ENCODE results near the gene BPI.
"Not testable (repeated sequence)": the region's sequence is repeated elsewhere in the genome, so short reads cannot be mapped to it uniquely, and the experiment has no call there.

BPI gene

DNA sequence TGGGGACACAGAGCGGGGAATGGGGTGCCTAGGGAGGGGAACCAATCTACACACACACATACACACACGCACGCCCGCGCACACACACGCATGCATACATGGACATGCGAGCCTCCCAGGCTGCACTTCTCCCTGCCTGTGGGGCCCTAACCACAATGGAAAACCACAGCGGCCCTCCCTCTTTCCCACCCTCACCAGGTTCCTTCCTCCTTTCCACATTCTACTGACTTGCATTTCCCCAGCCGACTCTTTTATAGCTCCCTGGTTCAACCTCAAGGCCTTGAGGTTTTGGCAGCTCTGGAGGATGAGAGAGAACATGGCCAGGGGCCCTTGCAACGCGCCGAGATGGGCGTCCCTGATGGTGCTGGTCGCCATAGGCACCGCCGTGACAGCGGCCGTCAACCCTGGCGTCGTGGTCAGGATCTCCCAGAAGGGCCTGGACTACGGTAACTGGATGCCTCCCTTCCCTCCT lies at the start of gene BPI:
Gene BPI (plus strand): TSS at position 249 of the 472 bp plus-strand sequence. CDS start 68 bp downstream, at position 317.
- no peak for DNase-seq

DNA sequence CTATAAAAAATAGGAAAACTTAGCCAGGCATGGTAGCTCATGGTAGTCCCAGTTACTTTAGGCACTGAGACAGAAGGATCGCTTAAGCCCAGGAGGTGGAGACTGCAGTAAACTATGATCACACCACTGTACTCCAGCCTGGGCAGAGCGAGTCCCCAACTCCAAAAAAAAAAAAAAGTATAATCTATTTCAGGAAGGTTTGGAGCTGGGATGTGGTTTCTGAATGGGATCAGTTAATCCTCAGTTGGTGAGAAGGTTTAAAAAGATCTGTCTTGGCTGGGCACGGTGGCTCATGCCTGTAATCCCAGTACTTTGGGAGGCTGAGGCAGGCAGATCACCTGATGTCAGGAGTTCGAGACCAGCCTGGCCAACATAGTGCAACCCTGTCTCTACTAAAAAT lies 49.3 kb upstream of the BPI start:
- not testable (repeated sequence) for DNase-seq

GRCh38 chr20:38255393-38255792 lies 48.6 kb upstream of the BPI start:
- DNase-seq = no peak

GRCh38 chr20:38256021-38256420 lies 47.9 kb upstream of the BPI start:
- DNase-seq = no peak

GRCh38 chr20:38256966-38257365 lies 47.0 kb upstream of the BPI start:
- DNase-seq = no peak

DNA sequence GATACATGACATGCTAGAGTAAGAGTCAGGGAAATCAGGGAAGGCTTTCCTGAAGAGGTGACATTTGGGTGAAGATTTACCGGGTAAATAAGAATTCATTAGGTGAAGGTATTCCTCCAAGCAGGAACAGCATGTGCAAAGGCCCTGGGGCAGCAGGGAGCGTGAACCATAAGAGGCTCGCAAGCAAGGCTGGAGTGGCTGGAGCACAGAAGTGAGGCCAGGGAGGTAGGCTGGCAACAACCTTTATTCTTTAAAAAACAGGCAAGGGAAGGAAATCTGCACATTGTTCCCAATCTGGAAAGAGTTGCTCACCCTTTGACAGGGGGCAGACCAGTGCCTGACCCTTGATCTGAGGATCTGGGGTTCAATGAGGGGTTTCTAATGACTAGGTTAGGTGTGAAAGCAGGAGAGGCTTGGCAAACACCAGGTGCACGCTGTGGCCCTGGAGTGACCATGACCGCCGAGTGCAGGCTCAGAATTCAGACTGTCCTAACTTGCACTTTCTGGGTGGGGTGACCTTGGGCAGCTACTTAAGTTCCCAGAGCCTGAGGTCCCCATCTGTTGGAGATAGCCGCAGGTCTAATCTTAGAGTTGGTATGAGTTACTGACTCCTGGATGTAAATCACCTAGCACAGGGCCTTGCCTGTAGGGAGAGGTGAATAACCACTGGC lies 45.3 kb upstream of the BPI start:
- DNase-seq = no peak

DNA sequence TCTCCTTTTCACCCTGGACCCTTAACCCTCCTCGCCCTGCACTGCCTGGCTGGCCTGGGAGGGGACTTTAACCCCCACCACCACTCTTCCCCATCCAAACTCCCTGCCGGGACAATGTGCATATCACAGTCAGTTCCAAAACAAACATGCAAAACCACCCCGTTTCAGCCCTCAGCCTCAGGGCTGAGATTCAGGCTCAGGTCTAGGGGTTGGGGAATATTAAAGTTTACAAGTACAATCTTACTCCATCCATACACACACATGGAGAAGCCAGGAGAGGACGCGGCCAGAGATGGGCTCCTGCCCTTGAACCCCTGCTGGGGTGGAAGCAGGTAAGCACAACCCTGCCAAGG lies 44.0 kb upstream of the BPI start:
- DNase-seq = no peak

DNA sequence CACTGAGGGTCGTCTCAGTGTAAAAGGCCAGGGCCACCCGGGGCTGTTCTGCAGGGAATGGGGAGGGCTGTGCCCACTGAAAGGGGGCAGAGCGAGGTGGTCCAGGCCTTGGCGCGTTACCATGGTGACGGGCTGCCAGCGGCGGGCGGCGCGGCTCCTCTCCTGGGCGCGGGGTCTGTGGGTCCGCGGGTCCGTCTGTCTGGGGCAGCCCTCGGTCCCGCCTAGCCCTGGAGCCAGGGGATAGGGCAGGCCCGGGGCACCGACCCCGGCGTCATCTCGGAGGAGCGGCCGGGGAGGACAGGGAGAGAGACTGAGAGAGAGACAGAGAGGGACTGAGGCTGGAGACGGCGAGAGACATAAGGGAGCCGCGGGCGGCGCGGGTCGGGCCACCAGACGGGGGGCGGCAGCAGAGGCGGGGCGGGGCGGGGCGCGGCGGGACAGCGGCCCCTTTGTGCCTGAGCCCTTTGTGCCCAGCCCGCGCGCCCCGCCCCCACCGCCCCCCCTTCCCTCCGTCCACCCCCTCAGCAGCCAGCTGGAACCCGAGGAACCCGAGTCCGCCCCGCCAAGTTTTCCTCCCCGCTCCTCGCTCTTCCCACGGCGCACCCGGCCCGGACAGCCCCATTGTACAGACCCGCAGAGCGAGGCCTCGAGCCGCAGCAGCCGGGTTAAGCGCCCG lies 43.4 kb upstream of the BPI start, which contains the start of gene KIAA1755:
Gene KIAA1755 (minus strand): TSS at position 358 of the 676 bp plus-strand sequence. CDS start 235 bp downstream, at position 123.
- DNase-seq = no peak

DNA sequence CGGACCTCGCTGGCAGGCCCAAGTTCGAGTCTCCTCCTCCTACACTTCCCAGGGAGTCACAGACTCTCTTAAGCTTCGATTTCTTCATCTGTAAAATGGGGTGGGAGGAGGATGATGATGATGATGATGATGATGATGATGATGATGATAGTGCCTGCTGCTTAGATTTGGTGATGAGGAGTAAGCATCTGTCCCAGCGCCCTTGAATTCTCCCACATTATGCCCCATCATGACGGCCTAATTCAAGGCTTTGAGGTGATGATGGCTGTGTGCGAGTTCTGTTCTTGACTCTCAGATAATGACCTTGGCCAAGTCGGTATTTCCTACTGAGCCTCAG lies 42.9 kb upstream of the BPI start:
- DNase-seq = no peak

DNA sequence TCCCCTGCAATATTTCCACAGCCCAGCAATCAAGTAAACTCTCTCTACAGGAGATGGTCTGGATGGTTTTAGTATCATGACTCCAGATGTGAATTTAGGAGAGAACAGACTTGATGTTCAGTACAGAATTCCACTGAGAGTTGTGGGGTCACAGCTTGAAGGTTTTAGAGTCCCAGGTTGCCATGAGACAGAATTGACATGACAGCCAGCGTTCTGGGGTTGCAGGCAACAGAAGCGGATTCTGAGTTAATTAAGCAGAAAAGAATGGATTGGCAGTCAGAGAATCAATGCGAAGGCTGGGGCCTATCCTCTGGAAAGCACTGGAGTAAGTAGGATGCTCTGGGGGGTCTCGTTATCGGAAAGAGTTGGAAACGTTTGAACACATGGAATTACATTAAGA lies 41.0 kb upstream of the BPI start:
- DNase-seq = no peak

DNA sequence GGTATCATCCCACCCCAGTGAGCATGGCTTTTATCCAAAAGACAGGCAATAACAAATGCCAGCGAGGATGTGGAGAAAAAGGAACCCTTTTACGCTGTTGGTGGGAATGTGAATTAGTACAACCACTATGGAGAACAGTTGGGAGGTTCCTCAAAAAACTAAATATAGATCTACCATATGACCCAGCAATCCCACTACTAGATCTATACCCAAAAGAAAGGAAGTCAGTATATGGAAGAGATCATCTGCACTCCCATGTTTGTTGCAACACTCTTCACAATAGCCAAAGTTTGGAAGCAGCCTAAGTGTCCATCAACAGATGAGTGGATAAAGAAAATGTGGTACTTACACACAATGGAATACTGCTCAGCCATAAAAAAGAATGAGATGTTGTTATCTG lies 37.5 kb upstream of the BPI start:
- DNase-seq = no peak

- DNase-seq = no peak
Measured at GRCh38 chr20:38267296-38267695, 36.7 kb upstream of the BPI start.

- DNase-seq = no peak
Measured at GRCh38 chr20:38267901-38268514, 35.9 kb upstream of the BPI start.

DNA sequence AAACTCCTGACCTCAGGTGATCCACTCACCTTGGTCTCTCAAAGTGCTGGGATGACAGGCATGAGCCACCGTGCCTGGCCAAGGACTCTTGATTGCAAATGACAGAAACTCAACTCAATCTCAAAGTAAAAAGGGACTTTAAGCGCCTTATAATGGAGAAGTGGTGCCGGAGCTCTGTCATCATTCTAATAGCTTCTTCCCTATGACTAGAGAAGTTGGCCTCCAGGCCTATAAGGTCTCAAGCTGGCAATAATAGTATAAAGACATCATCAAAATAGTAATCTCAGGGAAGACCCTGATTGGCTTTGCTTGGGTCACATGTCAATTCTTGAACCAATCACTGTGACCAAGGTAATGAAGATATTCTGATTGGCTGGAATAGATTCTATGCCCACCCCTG lies 34.9 kb upstream of the BPI start:
- no peak for DNase-seq

DNA sequence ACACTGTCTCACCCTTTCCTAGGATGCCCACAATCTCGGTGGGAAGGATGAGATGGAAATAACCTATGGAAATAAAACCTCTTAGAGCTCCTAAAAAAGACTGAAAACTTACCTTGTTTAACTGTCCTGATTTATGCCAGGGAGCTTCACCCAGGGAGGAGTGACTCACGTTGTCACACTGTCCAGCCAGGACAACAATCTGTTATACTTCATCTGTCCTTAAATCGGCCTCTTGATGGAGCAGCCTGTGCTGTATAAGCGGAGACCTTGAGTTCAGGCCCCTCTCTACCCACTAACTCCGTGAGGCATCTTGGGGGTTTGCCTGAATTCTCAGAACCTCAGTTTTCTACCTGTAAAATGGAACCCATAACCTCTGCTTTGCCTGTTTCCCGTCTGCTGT lies 34.2 kb upstream of the BPI start:
- DNase-seq = no peak

- DNase-seq = peak; percentile 94
Measured at GRCh38 chr20:38270869-38271605, 32.9 kb upstream of the BPI start.

DNA sequence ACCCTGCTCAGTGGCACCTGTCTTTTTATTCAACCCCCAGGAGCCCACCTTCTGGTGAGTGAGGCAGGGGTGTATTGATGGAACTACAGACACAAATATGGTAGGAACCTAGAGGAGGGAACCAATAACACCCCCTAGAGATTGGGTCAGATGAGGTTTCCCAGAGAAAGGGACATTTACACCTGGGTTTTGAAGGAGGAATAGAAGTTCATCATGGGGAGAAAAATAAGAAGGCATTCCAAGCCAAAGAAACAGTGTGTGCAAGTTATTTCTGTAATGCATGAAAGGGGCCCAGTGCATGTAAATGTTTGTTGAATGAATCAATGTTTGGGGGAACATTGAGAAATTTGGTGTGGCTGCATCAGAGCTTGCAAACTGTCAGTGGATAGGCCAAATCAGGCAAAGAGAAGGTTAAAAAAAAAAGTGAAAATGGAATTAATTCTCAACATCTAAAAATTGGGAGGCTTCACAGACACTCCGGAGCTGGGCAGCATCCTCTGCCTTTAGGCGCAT lies 32.3 kb upstream of the BPI start:
- peak; percentile 78 for DNase-seq

DNA sequence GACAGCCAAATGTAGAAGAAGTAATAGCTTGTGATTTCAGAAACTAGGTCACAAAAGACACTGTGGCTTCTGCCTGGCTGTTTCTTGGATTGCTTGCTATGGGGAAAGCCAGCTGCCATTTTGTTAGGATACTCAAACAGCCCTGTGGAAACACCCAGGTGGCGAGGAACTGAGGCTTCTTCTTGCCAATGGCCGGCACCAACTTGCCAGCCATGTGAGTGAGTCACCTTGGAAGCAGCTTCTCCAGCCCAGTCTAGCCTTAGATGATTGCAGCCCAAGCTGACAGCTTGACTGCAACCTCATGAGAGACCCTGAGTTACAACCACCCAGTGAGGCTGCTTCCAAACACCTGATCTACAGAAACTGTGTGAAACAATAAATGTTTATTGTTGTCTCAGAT lies 31.6 kb upstream of the BPI start:
- DNase-seq = peak; percentile 73

GRCh38 chr20:38272961-38273360 lies 31.0 kb upstream of the BPI start:
- DNase-seq = peak; percentile 94

DNA sequence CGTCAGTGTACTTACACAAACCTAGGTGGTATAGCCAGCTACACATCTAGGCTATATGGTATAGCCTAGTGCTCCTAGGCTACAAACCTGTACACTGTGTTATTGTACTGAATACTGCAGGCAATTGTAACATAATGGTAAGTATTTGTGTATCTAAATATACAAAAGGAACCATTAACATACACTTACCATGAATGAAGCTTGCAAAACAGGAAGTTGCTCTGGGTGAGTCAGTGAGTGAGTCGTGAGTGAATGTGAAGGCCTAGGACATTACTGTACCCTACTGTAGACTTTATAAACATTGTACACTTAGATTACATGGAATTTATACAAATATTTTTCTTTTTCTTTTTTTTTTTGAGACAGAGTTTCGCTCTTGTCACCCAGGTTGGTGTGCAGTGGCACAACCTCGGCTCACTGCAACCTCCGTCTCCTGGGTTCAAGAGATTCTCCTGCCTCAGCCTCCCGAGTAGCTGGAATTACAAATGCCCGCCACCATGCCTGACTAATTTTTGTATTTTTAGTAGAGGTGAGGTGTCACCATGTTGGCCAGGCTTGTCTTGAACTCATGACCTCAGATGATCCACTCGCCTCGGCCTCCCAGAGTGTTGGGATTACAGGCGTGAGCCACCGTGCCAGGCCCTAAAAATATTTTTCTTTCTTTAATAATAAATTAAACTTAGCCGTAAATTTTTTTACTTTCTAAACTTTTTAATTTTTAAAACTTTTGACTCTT lies 28.0 kb upstream of the BPI start:
- peak; percentile 94 for DNase-seq

- DNase-seq = no peak
Measured at GRCh38 chr20:38277285-38277684, 26.7 kb upstream of the BPI start.

GRCh38 chr20:38277691-38278090 lies 26.3 kb upstream of the BPI start:
- DNase-seq = no peak

- no peak for DNase-seq
Measured at GRCh38 chr20:38278131-38278530, 25.8 kb upstream of the BPI start.
